Liver (tissue), 9 donors: ENCODE results near the gene RBMS3. TPM values are rescaled to one million over a fixed set of nuclear protein-coding genes. Genes with fewer than 3 reads are reported as not detected.

Experiments used
- DNase-seq: peaks from one replicate; pipeline ENCODE4 v3.0.0-alpha.2; 2017; ENCODE audit warnings: low spot score
- H3K27ac ChIP-seq, 2 donors: one replicate each; pipeline ENCODE4 v1.7.0; 2013; ENCODE audit warnings: inconsistent platforms in 2 of 2, low read length in 2 of 2, control low read depth in 1 of 2, low read depth in 1 of 2, mild to moderate bottlenecking in 1 of 2
- H3K27me3 ChIP-seq, 4 donors: one replicate each; pipeline versions ENCODE4 v1.6.1 to v1.7.0; 2013; ENCODE audit warnings: low read length in 3 of 4, inconsistent platforms in 1 of 4, mild to moderate bottlenecking in 1 of 4, moderate library complexity in 1 of 4; ENCODE audit not compliant: control insufficient read depth in 4 of 4, insufficient read depth in 4 of 4
- H3K36me3 ChIP-seq, 4 donors: one replicate each; pipeline versions ENCODE4 v1.6.1 to v1.7.0; 2013; ENCODE audit warnings: low read length in 3 of 4, mild to moderate bottlenecking in 3 of 4, low read depth in 1 of 4, moderate library complexity in 1 of 4; ENCODE audit not compliant: control insufficient read depth in 4 of 4, insufficient read depth in 3 of 4
- H3K4me1 ChIP-seq, 4 donors: one replicate each; pipeline versions ENCODE4 v1.6.1 to v1.7.0; 2013; ENCODE audit warnings: low read length in 3 of 4, mild to moderate bottlenecking in 3 of 4, moderate library complexity in 1 of 4; ENCODE audit not compliant: control insufficient read depth in 4 of 4, insufficient read depth in 4 of 4
- H3K4me3 ChIP-seq, 3 donors: one replicate each; pipeline versions ENCODE4 v1.6.1 to v1.7.0; 2013; ENCODE audit warnings: low read length in 3 of 3, control low read depth in 1 of 3, low read depth in 1 of 3, mild to moderate bottlenecking in 1 of 3
- H3K9ac ChIP-seq, 2 donors: one replicate each; pipeline ENCODE4 v1.7.0; 2013; ENCODE audit warnings: low read length in 2 of 2, mild to moderate bottlenecking in 2 of 2, moderate library complexity in 2 of 2, control low read depth in 1 of 2, low read depth in 1 of 2
- H3K9me3 ChIP-seq, 4 donors: one replicate each; pipeline versions ENCODE4 v1.6.1 to v1.7.0; 2013; ENCODE audit warnings: low read length in 3 of 4; ENCODE audit not compliant: control insufficient read depth in 4 of 4
- ATF3 ChIP-seq: IDR thresholded peaks from 2 replicates; pipeline ENCODE4 v1.6.1; 2016; ENCODE audit warnings: antibody characterized with exemption
- CTCF ChIP-seq: fragments of 150-350 bp; IDR thresholded peaks from 2 replicates; pipeline ENCODE4 v1.5.1; 2017; ENCODE audit warnings: improper control_type of control experiment, low read depth, low read length; ENCODE audit not compliant: missing input control
- EGR1 ChIP-seq, 2 donors: IDR thresholded peaks; 2 replicates each; pipeline ENCODE4 v1.6.1; 2016 to 2018; ENCODE audit warnings: antibody characterized with exemption in 2 of 2, low read depth in 2 of 2
- FOXA1 ChIP-seq: IDR thresholded peaks from 2 replicates; pipeline ENCODE4 v1.6.1; 2016; ENCODE audit warnings: antibody characterized with exemption
- FOXA2 ChIP-seq: IDR thresholded peaks from 2 replicates; pipeline ENCODE4 v1.6.1; 2016; ENCODE audit warnings: antibody characterized with exemption
- GABPA ChIP-seq, 2 donors: IDR thresholded peaks in 1 of 2; conservative IDR thresholded peaks in 1 of 2; 2 replicates each; pipeline ENCODE4 v1.6.1; 2016; ENCODE audit warnings: antibody characterized with exemption in 2 of 2, mild to moderate bottlenecking in 1 of 2, moderate library complexity in 1 of 2
- HNF4A ChIP-seq, 2 donors: conservative IDR thresholded peaks; 2 replicates each; pipeline ENCODE4 v1.6.1; 2016; ENCODE audit warnings: antibody characterized with exemption in 2 of 2, mild to moderate bottlenecking in 2 of 2
- HNF4G ChIP-seq: IDR thresholded peaks from 2 replicates; pipeline ENCODE4 v1.6.1; 2016; ENCODE audit warnings: antibody characterized with exemption
- JUND ChIP-seq, 2 donors: IDR thresholded peaks; 2 replicates each; pipeline ENCODE4 v1.6.1; 2016; ENCODE audit warnings: antibody characterized with exemption in 2 of 2
- MAX ChIP-seq: IDR thresholded peaks from 2 replicates; pipeline ENCODE4 v1.6.1; 2016; ENCODE audit warnings: antibody characterized with exemption
- NR2F2 ChIP-seq: IDR thresholded peaks from 2 replicates; pipeline ENCODE4 v1.6.1; 2016; ENCODE audit warnings: antibody characterized with exemption
- RAD21 ChIP-seq, 2 donors: IDR thresholded peaks; 2 replicates each; pipeline ENCODE4 v1.6.1; 2016; ENCODE audit warnings: antibody characterized with exemption in 2 of 2, mild to moderate bottlenecking in 2 of 2
- REST ChIP-seq: IDR thresholded peaks from 2 replicates; pipeline ENCODE4 v1.6.1; 2016; ENCODE audit warnings: antibody characterized with exemption, mild to moderate bottlenecking
- RXRA ChIP-seq, 2 donors: IDR thresholded peaks; 2 replicates each; pipeline ENCODE4 v1.6.1; 2017 to 2018; ENCODE audit warnings: antibody characterized with exemption in 2 of 2, mild to moderate bottlenecking in 1 of 2
- SP1 ChIP-seq: IDR thresholded peaks from 2 replicates; pipeline ENCODE4 v1.6.1; 2018; ENCODE audit warnings: antibody characterized with exemption, mild to moderate bottlenecking
- TAF1 ChIP-seq: conservative IDR thresholded peaks from 2 replicates; pipeline ENCODE4 v1.6.1; 2016; ENCODE audit warnings: antibody characterized with exemption, mild to moderate bottlenecking
- YY1 ChIP-seq: IDR thresholded peaks from 2 replicates; pipeline ENCODE4 v1.6.1; 2016; ENCODE audit warnings: antibody characterized with exemption, mild to moderate bottlenecking
- ZBTB33 ChIP-seq: IDR thresholded peaks from 2 replicates; pipeline ENCODE4 v1.6.1; 2016; ENCODE audit warnings: antibody characterized with exemption
- WGBS: extraction: QIAGEN DNeasy Blood & Tissue Kit; methylation state at CpG from one replicate; pipeline ENCODE4 v1.1.7; 2013; 5-methylcytosine and 5-hydroxymethylcytosine counted together
- polyA plus RNA-seq, 2 donors: library from polyadenylated mRNA; stranded (reverse) in 1 of 2; unstranded in 1 of 2; fragments of 200-250 nt in 1 of 2; fragments of >200 nt in 1 of 2; fragmentation: Nextera tagmentation in 1 of 2; extraction: Ambion mirVana in 1 of 2; gene quantifications; one replicate each; pipeline versions ENCODE4 v1.2.1 to v1.2.3, GENCODE V29; 2013 to 2015
- total RNA-seq, 2 donors: library from RNA; depleted of rRNA; stranded (reverse); fragments of >200 nt; gene quantifications; one replicate each; pipeline ENCODE4 v1.2.3, GENCODE V29; 2014
- donor health status: healthy.
- donor health status: healthy.
- donor health status: healthy.
- donor health status: healthy.
- donor health status: healthy.

RBMS3 gene
- total and polyA plus RNA-seq, 4 donors = 1.2 to 14.9 (median 9.3) TPM

- H3K9me3 ChIP-seq = no peaks in the 10 kb centered on the region
- no peak overlapping the region for H3K27ac ChIP-seq
- WGBS = 62% methylated on average over 2 of the region's 2 CpGs
- no peak overlapping the region for H3K4me3 ChIP-seq
- no peaks in the 10 kb centered on the region for H3K4me1 ChIP-seq
- no peaks in the 10 kb centered on the region for H3K36me3 ChIP-seq
- TF ChIP-seq RXRA (IDR thresholded peaks at IDR 0.05) = no peak
- no peak for TF ChIP-seq SP1
- no peak for TF ChIP-seq RAD21 (IDR thresholded peaks at IDR 0.05)
- no peak for TF ChIP-seq HNF4A (conservative IDR thresholded peaks at IDR 0.05)
- TF ChIP-seq FOXA2 = no peak
- TF ChIP-seq ATF3 = no peak
- TF ChIP-seq MAX = no peak
- no peak overlapping the region for H3K9ac ChIP-seq
- no peaks in the 10 kb centered on the region for H3K27me3 ChIP-seq
- no peak for DNase-seq
Observed at GRCh38 chr3:29887451-29887850, 606.6 kb downstream of the RBMS3 start.

- Histone ChIP-seq H3K9ac (no peak overlapping the region), H3K27ac (no peak overlapping the region), H3K4me3 (no peak overlapping the region), H3K9me3 (no peaks in the 10 kb centered on the region), H3K4me1 (no peaks in the 10 kb centered on the region), H3K27me3 (no peaks in the 10 kb centered on the region), H3K36me3 (no peaks in the 10 kb centered on the region)
- WGBS = 93% methylated on average over 1 of the region's 1 CpG
- no peak for TF ChIP-seq FOXA1
- TF ChIP-seq YY1 = no peak
- TF ChIP-seq ZBTB33 = no peak
- no peak for TF ChIP-seq EGR1 (IDR thresholded peaks at IDR 0.05; ENCODE audit: low read depth in 2 of 2)
- TF ChIP-seq MAX = no peak
- TF ChIP-seq HNF4A (conservative IDR thresholded peaks at IDR 0.05) = no peak
- TF ChIP-seq CTCF = no peak
- TF ChIP-seq NR2F2 = no peak
- no peak for TF ChIP-seq RAD21 (IDR thresholded peaks at IDR 0.05)
- no peak for TF ChIP-seq TAF1
- TF ChIP-seq JUND (IDR thresholded peaks at IDR 0.05) = no peak
- TF ChIP-seq SP1 = no peak
- TF ChIP-seq ATF3 = no peak
- TF ChIP-seq HNF4G = no peak
- no peak for TF ChIP-seq GABPA (IDR thresholded peaks at IDR 0.05 in 1 of 2, conservative IDR thresholded peaks at IDR 0.05 in 1 of 2)
- TF ChIP-seq REST = no peak
- TF ChIP-seq FOXA2 = no peak
- no peak for TF ChIP-seq RXRA (IDR thresholded peaks at IDR 0.05)
- no peak for DNase-seq
Observed at GRCh38 chr3:29889215-29889614, 608.3 kb downstream of the RBMS3 start.
